H1 (cell line): ENCODE results near the gene ANXA2R. TPM values are rescaled to one million over a fixed set of nuclear protein-coding genes. Genes with fewer than 3 reads are reported as not detected.

Experiments used
- CTCF ChIA-PET: fragments of 300-600 bp; sonication (Branson Sonifier 250); formaldehyde crosslinking; loops from one replicate; lab custom pipeline; 2021; ENCODE audit not compliant: partially characterized antibody; lab: Charles Lee
- POLR2A ChIA-PET: fragments of 300-600 bp; sonication (Branson Sonifier 250); formaldehyde crosslinking; loops from one replicate; lab custom pipeline; 2021; ENCODE audit warnings: inconsistent platforms; ENCODE audit not compliant: partially characterized antibody; lab: Charles Lee
- DNase-seq, 2 experiments: peaks; one replicate each; pipeline versions ENCODE4 v3.0.0 to v3.0.0-alpha.2; 2010 to 2022; ENCODE audit warnings: low spot score in 2 of 2, low read depth in 1 of 2, mixed read lengths in 1 of 2
- FAIRE-seq: peaks from 2 replicates; lab custom pipeline; 2011; peaks lifted over from hg19 to GRCh38; lab: Jason Lieb, UNC
- H2AFZ ChIP-seq: 2 replicates; pipeline ENCODE4 v1.8.1; 2012; ENCODE audit warnings: low read length, inconsistent platforms
- H2AK5ac ChIP-seq: 2 replicates; pipeline ENCODE4 v1.6.1; 2013; ENCODE audit warnings: low read depth, low read length
- H2BK120ac ChIP-seq: replicated peaks from 2 replicates; pipeline ENCODE3; 2013; ENCODE audit warnings: low read depth, low read length, inconsistent platforms
- H2BK12ac ChIP-seq: 2 replicates; pipeline ENCODE4 v1.6.1; 2013; ENCODE audit warnings: low read depth, low read length
- H2BK15ac ChIP-seq: 2 replicates; pipeline ENCODE4 v1.6.1; 2013; ENCODE audit warnings: low read length
- H2BK20ac ChIP-seq: 2 replicates; pipeline ENCODE4 v1.6.1; 2013; ENCODE audit warnings: low read length
- H2BK5ac ChIP-seq: 2 replicates; pipeline ENCODE4 v1.6.1; 2013; ENCODE audit warnings: low read depth, low read length
- H3K14ac ChIP-seq: 2 replicates; pipeline ENCODE4 v1.6.1; 2013; ENCODE audit warnings: inconsistent platforms; ENCODE audit not compliant: insufficient read length
- H3K18ac ChIP-seq: 2 replicates; pipeline ENCODE4 v1.6.1; 2013; ENCODE audit warnings: low read length; ENCODE audit errors: extremely low read depth
- H3K23ac ChIP-seq: 2 replicates; pipeline ENCODE4 v1.6.1; 2013; ENCODE audit warnings: inconsistent platforms; ENCODE audit not compliant: insufficient read length
- H3K23me2 ChIP-seq: 2 replicates; pipeline ENCODE4 v1.6.1; 2013; ENCODE audit warnings: low read depth, low read length
- H3K27ac ChIP-seq: 2 replicates; pipeline ENCODE4 v1.6.1; 2011; ENCODE audit warnings: low read depth, low read length, inconsistent platforms
- H3K27me3 ChIP-seq, 4 experiments: replicated peaks in 1 of 4; 1 replicate in 1 of 4; 2 replicates in 3 of 4; pipeline versions ENCODE4 v1.6.1 to v1.8.1; 2011 to 2013; ENCODE audit warnings: low read length in 3 of 4, mild to moderate bottlenecking in 3 of 4, inconsistent platforms in 2 of 4, mixed read lengths in 2 of 4, moderate library complexity in 1 of 4; ENCODE audit not compliant: control insufficient read depth in 3 of 4, insufficient read depth in 3 of 4; ENCODE audit errors: extremely low read depth in 1 of 4
- H3K36me3 ChIP-seq, 4 experiments: 2 replicates each; pipeline versions ENCODE4 v1.6.1 to v1.8.1; 2011 to 2013; ENCODE audit warnings: mild to moderate bottlenecking in 4 of 4, low read length in 3 of 4, moderate library complexity in 2 of 4, control low read depth in 1 of 4, inconsistent platforms in 1 of 4; ENCODE audit not compliant: insufficient read depth in 4 of 4, control insufficient read depth in 2 of 4
- H3K4ac ChIP-seq: replicated peaks from 2 replicates; pipeline ENCODE3; 2013; ENCODE audit warnings: low read length, low read depth, mixed read lengths, inconsistent platforms; ENCODE audit not compliant: insufficient read length
- H3K4me1 ChIP-seq, 4 experiments: replicated peaks in 1 of 4; 1 replicate in 1 of 4; 2 replicates in 3 of 4; pipeline versions ENCODE4 v1.6.1 to v1.8.1; 2011 to 2013; ENCODE audit warnings: low read length in 3 of 4, inconsistent platforms in 2 of 4, mixed read lengths in 1 of 4; ENCODE audit not compliant: insufficient read depth in 4 of 4, control insufficient read depth in 3 of 4
- H3K4me2 ChIP-seq, 2 experiments: 2 replicates each; pipeline versions ENCODE4 v1.6.1 to v1.8.1; 2011 to 2013; ENCODE audit warnings: low read depth in 2 of 2, low read length in 2 of 2, control low read depth in 1 of 2, inconsistent platforms in 1 of 2, mild to moderate bottlenecking in 1 of 2; ENCODE audit not compliant: insufficient read depth in 1 of 2
- H3K4me3 ChIP-seq, 4 experiments: fragments of 200-600, 300-600 bp in 1 of 4; sonication (generic), shearing (Covaris generic), sonication (Bioruptor Twin) in 1 of 4; 2 replicates each; pipeline versions ENCODE4 v1.5.1 to v1.8.1; 2011 to 2016; ENCODE audit warnings: low read length in 4 of 4, low read depth in 3 of 4, control low read depth in 2 of 4, inconsistent platforms in 2 of 4, mild to moderate bottlenecking in 2 of 4, mixed read lengths in 1 of 4, moderate library complexity in 1 of 4; ENCODE audit not compliant: insufficient read depth in 2 of 4; ENCODE audit errors: extremely low read depth in 1 of 4
- H3K56ac ChIP-seq: replicated peaks from 2 replicates; pipeline ENCODE3; 2013; ENCODE audit warnings: low read depth, mild to moderate bottlenecking, mixed read lengths, low read length, inconsistent platforms; ENCODE audit not compliant: insufficient read length
- H3K79me1 ChIP-seq: 2 replicates; pipeline ENCODE4 v1.6.1; 2013; ENCODE audit warnings: low read depth, low read length, control low read depth
- H3K79me2 ChIP-seq, 2 experiments: 2 replicates each; pipeline versions ENCODE4 v1.6.1 to v1.8.1; 2012 to 2013; ENCODE audit warnings: low read length in 2 of 2, mild to moderate bottlenecking in 2 of 2, inconsistent platforms in 1 of 2; ENCODE audit not compliant: insufficient read depth in 2 of 2, control insufficient read depth in 1 of 2
- H3K9ac ChIP-seq, 4 experiments: replicated peaks in 1 of 4; 1 replicate in 1 of 4; 2 replicates in 3 of 4; pipeline versions ENCODE4 v1.6.1 to v1.8.1; 2011 to 2013; ENCODE audit warnings: low read depth in 3 of 4, low read length in 3 of 4, control low read depth in 2 of 4, mild to moderate bottlenecking in 2 of 4, moderate library complexity in 2 of 4, inconsistent platforms in 1 of 4; ENCODE audit errors: extremely low read depth in 1 of 4
- H3K9me3 ChIP-seq, 2 experiments: 2 replicates each; pipeline versions ENCODE4 v1.6.1 to v1.8.1; 2012 to 2013; ENCODE audit warnings: mild to moderate bottlenecking in 2 of 2, moderate library complexity in 2 of 2, control low read depth in 1 of 2, inconsistent platforms in 1 of 2, low read depth in 1 of 2, low read length in 1 of 2, mixed read lengths in 1 of 2; ENCODE audit not compliant: insufficient read depth in 2 of 2
- H4K20me1 ChIP-seq, 2 experiments: replicated peaks in 1 of 2; 2 replicates each; pipeline versions ENCODE3 to v1.8.1; 2011 to 2013; ENCODE audit warnings: inconsistent platforms in 2 of 2, low read length in 2 of 2, mild to moderate bottlenecking in 1 of 2; ENCODE audit not compliant: insufficient read depth in 2 of 2, control insufficient read depth in 1 of 2
- H4K5ac ChIP-seq: 2 replicates; pipeline ENCODE4 v1.6.1; 2013; ENCODE audit warnings: low read length, low read depth, mixed read lengths, inconsistent platforms; ENCODE audit not compliant: insufficient read length
- H4K8ac ChIP-seq: 2 replicates; pipeline ENCODE4 v1.8.0; 2013; ENCODE audit warnings: mild to moderate bottlenecking, moderate library complexity, low read length, inconsistent platforms; ENCODE audit not compliant: insufficient read depth; ENCODE audit errors: extremely low read depth
- H4K91ac ChIP-seq: replicated peaks from 2 replicates; pipeline ENCODE3; 2013; ENCODE audit warnings: low read length, mixed read lengths, inconsistent platforms; ENCODE audit not compliant: insufficient read length
- CBX8 ChIP-seq: fragments of 300-800, 300-1000 bp; sonication (generic); IDR thresholded peaks from 2 replicates; pipeline ENCODE4 v1.7.1; 2016; ENCODE audit warnings: low read depth, low read length, borderline replicate concordance
- TCF12 ChIP-seq: IDR thresholded peaks from 2 replicates; pipeline ENCODE4 v1.6.1; 2011; ENCODE audit warnings: low read depth, mild to moderate bottlenecking, low read length
- WGBS, 2 experiments: shearing (Covaris generic) in 1 of 2; methylation state at CpG; one replicate each; pipeline versions ENCODE4 v1.1.6 to v1.1.7; 2013 to 2015; ENCODE audit warnings: low lambda C conversion rate in 2 of 2, mixed read lengths in 2 of 2, inconsistent platforms in 1 of 2, low coverage in 1 of 2, missing lambda C conversion rate in 1 of 2; ENCODE audit not compliant: insufficient replicate concordance in 2 of 2, insufficient coverage in 1 of 2, insufficient read length in 1 of 2; ENCODE audit errors: extremely low coverage in 1 of 2, missing lambda C conversion rate in 1 of 2; 5-methylcytosine and 5-hydroxymethylcytosine counted together
- polyA plus RNA-seq, 7 experiments: library from polyadenylated mRNA; depleted of rRNA in 3 of 7; stranded (reverse) in 5 of 7; unstranded in 2 of 7; fragments of >200 nt in 5 of 7; fragments of 200-250 nt in 2 of 7; gene quantifications; 1 replicate in 5 of 7; 2 replicates in 1 of 7; 4 replicates in 1 of 7; pipeline versions ENCODE4 v1.2.1 to v1.2.3, GENCODE V29; 2011 to 2013; ENCODE audit warnings: missing spikeins in 2 of 7, mixed read lengths in 2 of 7
- total RNA-seq: library from RNA; stranded (reverse); fragmentation: NEBNext Ultra II Directional; extraction: Animal tissue kit (Norgen Biotek cat#: 25700); gene quantifications from 2 replicates; pipeline ENCODE4 v1.2.1, GENCODE V29; 2021

The ANXA2R gene
- total and polyA plus RNA-seq, 2 of the 8 experiments (the other 6 are each of a cell fraction or from before 2014, with no cell fraction given): 0.08 to 0.17 TPM

GRCh38 chr5:43019291-43019613 lies 20.9 kb downstream of the ANXA2R start:
- Histone ChIP-seq H3K27me3 (peaks cover 50 to 93% (median 84%) of the 10 kb centered on the region in 4 experiments), H2BK5ac (no peak overlapping the region), H3K79me2 (no peaks in the 10 kb centered on the region), H2BK20ac (no peak overlapping the region), H3K23ac (no peak overlapping the region), H3K4ac (no peak overlapping the region), H3K79me1 (no peaks in the 10 kb centered on the region), H3K9ac (no peak overlapping the region), H4K20me1 (peaks cover 9 to 16% of the 10 kb centered on the region in 2 experiments), H2BK120ac (no peak overlapping the region), H2BK15ac (no peak overlapping the region), H3K9me3 (no peaks in the 10 kb centered on the region), H3K4me3 (peak overlapping the region in 1 of 4 experiments; percentile 62; a peak in 1 of 8 replicates), H2BK12ac (no peak overlapping the region), H2AFZ (no peak overlapping the region), H4K8ac (no peak overlapping the region), H3K27ac (no peak overlapping the region), H3K14ac (no peak overlapping the region), H4K5ac (no peak overlapping the region), H3K4me1 (peaks cover 4 to 23% (median 12%) of the 10 kb centered on the region in 4 experiments; a peak in 6 of 7 replicates), H3K23me2 (peaks cover 11% of the 10 kb centered on the region; the same call in 1 of the 2 replicates), H3K36me3 (no peaks in the 10 kb centered on the region), H2AK5ac (no peak overlapping the region), H3K56ac (no peak overlapping the region), H3K18ac (no peak overlapping the region), H3K4me2 (peak overlapping the region; percentile 32 to 90; a peak in 3 of 4 replicates), H4K91ac (no peak overlapping the region)
- ChIA-PET CTCF (interaction anchor here (1.0 to 3.9 kb wide), 13 partner anchors 9 to 210 kb away, joined by 3 to 25 read pairs (median 5); partner anchors contain the start of gene ZNF131), POLR2A (interaction anchor here (1.2 to 2.7 kb wide), 3 partner anchors 19 to 47 kb away, joined by 3 to 17 read pairs (median 9); no protein-coding TSS in a partner anchor)
- 9% methylated on average over 6 of the region's 6 CpGs; no CpG with 5 or more reads in 1 of the 2 experiments for WGBS, 2 experiments
- DNase-seq (no peak), FAIRE-seq (no peak)
- TF ChIP-seq CBX8 (peak; percentile 79; the same call in 1 of the 2 replicates), TCF12 (no peak)
